ENCODE results near the gene TNFRSF8. TPM values are rescaled to one million over a fixed set of nuclear protein-coding genes. Genes with fewer than 3 reads are reported as not detected.
A peak's percentile ranks its signal among the peaks of the same experiment; 100 is the strongest.

Gene TNFRSF8
- total RNA-seq, 2 donors from 2014 or later, result 3.0 to 6.0 TPM

DNA sequence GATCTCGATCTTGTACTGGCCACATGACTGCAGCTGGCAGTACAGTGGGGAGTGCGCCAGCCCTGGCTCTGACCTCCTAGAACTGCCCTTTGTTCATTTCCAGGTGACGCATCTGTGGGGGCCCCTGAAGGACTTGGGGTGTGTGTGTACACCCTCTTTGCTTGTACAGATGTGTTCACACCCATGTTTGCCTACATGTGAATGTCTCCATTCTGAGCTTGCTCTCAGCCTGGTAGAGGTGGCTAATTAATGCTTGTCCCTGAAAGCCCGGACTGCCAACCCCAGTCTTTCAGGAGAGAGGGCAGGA is 123.5 kb downstream of the TNFRSF8 start:
- no peak overlapping the region for H3K4me3 ChIP-seq
- peaks cover 4% of the 10 kb centered on the region for H3K36me3 ChIP-seq
- H3K9me3 ChIP-seq, result no peaks in the 10 kb centered on the region
- TF ChIP-seq, protein P1, sequence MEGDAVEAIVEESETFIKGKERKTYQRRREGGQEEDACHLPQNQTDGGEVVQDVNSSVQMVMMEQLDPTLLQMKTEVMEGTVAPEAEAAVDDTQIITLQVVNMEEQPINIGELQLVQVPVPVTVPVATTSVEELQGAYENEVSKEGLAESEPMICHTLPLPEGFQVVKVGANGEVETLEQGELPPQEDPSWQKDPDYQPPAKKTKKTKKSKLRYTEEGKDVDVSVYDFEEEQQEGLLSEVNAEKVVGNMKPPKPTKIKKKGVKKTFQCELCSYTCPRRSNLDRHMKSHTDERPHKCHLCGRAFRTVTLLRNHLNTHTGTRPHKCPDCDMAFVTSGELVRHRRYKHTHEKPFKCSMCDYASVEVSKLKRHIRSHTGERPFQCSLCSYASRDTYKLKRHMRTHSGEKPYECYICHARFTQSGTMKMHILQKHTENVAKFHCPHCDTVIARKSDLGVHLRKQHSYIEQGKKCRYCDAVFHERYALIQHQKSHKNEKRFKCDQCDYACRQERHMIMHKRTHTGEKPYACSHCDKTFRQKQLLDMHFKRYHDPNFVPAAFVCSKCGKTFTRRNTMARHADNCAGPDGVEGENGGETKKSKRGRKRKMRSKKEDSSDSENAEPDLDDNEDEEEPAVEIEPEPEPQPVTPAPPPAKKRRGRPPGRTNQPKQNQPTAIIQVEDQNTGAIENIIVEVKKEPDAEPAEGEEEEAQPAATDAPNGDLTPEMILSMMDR (IDR thresholded peaks at IDR 0.05), result no peak
- peaks cover 0 to 73% of the 10 kb centered on the region in 2 donors for H3K4me1 ChIP-seq
- peak overlapping the region in 1 of 2 donors; percentile 79 for H3K27ac ChIP-seq
- no peak for DNase-seq (ENCODE audit: low spot score)
- H3K27me3 ChIP-seq, result no peaks in the 10 kb centered on the region

DNA sequence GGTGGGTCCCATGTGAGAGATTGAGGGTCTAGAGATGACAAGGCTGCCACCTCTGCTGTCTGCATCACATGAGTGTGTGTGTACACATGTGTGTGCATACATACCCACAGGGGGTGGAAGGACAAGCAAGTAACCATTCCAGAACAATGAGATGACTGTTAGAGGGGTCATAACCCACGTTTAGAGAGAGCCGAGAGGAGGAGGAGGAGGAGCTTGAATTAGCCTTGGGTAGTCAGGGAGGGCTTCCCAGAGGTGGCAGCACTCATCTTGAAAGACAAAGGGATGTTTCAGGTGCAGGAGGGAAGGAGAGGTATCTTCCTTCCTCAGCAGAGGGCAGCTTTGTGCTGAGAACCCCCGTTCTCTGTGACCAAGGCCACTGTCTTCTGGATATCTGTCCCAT is 125.0 kb downstream of the TNFRSF8 start:
- Histone ChIP-seq H3K4me3 (no peak overlapping the region), H3K4me1 (peaks cover 0 to 58% of the 10 kb centered on the region in 2 donors), H3K9me3 (no peaks in the 10 kb centered on the region), H3K36me3 (peaks cover 16% of the 10 kb centered on the region), H3K27ac (no peak overlapping the region), H3K27me3 (no peaks in the 10 kb centered on the region)
- DNase-seq (ENCODE audit: low spot score), result no peak
- TF ChIP-seq, protein P1 (IDR thresholded peaks at IDR 0.05), result no peak

- Histone ChIP-seq H3K36me3 (peaks cover 21% of the 10 kb centered on the region), H3K27ac (no peak overlapping the region), H3K9me3 (no peaks in the 10 kb centered on the region), H3K4me1 (peaks cover 0 to 53% of the 10 kb centered on the region in 2 donors), H3K4me3 (no peak overlapping the region), H3K27me3 (no peaks in the 10 kb centered on the region)
- no peak for DNase-seq (ENCODE audit: low spot score)
- TF ChIP-seq, protein P1 (IDR thresholded peaks at IDR 0.05), result no peak
Measured at GRCh38 chr1:12188657-12189327, 125.7 kb downstream of the TNFRSF8 start.

DNA sequence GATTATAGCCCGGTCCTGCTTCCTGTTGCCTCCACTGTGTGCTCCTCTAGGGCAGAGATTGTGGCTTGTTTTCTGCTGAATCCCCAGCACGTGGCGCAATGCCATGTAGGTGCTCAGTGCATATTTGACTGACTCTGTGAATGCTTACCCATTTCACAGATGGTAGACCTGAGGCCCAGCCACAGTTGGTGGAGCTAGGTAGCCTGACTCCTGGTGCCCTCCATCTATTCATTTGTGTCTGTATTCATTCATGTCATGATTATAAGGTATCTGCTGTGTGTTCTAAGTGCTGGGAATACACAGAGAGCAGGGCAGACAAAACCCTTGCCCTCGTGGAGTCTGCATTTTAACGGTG is 126.2 kb downstream of the TNFRSF8 start:
- Histone ChIP-seq H3K4me3 (no peak overlapping the region), H3K27ac (no peak overlapping the region), H3K36me3 (peaks cover 26% of the 10 kb centered on the region), H3K27me3 (no peaks in the 10 kb centered on the region), H3K9me3 (no peaks in the 10 kb centered on the region), H3K4me1 (peaks cover 0 to 48% of the 10 kb centered on the region in 2 donors)
- DNase-seq (ENCODE audit: low spot score), result no peak
- TF ChIP-seq, protein P1 (IDR thresholded peaks at IDR 0.05), result no peak

DNA sequence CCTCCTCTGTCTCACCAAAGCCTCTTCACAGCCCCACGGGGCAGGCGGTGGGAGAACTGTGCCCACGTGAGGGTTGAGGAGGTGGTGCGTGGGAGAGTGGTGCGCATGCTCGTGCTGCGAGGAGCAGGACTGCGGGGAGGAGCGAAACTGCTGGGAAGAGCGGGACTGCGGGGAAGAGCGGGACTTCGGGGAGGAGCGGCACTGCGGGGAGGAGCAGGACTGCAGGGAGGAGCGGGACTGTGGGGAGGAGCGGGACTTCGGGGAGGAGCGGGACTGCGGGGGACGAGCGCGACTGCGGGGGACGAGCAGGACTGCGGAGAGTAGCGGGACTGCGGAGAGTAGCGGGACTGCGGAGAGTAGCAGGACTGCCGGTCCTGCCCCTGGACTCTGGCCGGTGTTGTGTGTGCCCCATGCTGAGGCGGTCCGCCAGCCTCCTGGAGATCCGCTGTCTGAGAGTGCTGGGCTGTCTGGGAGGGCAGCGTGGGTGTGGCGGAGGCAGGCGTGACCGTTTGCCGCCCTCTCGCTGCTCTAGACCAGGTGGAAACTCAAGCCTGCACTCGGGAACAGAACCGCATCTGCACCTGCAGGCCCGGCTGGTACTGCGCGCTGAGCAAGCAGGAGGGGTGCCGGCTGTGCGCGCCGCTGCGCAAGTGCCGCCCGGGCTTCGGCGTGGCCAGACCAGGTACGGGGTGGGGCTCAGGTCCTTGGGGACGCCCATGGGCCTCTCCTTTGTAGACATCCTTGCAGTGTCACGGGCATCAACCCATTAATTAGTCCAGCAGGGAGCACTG is 128.3 kb downstream of the TNFRSF8 start:
- H3K27ac ChIP-seq, result no peak overlapping the region
- no peak overlapping the region for H3K4me3 ChIP-seq
- peaks cover 30% of the 10 kb centered on the region for H3K36me3 ChIP-seq
- H3K27me3 ChIP-seq, result no peaks in the 10 kb centered on the region
- H3K4me1 ChIP-seq, result peaks cover 0 to 26% of the 10 kb centered on the region in 2 donors
- no peak for DNase-seq (ENCODE audit: low spot score)
- TF ChIP-seq, protein P1 (IDR thresholded peaks at IDR 0.05), result no peak
- H3K9me3 ChIP-seq, result no peaks in the 10 kb centered on the region

Small RNA genes lying within 50 kb of the gene (microRNA-seq; reads per million reads assigned to microRNA genes)
- gene MIR4632 (ENCODE audit: borderline number of aligned reads in 2 of 2, borderline replicate concordance in 1 of 2) (0 to 0.71 reads per million in 2 donors), gene MIR6729 (ENCODE audit: borderline number of aligned reads in 2 of 2, borderline replicate concordance in 1 of 2) (0 to 0.71 reads per million in 2 donors), gene MIR7846 (ENCODE audit: borderline number of aligned reads in 2 of 2, borderline replicate concordance in 1 of 2) (0 to 1.4 reads per million in 2 donors)

Other genes starting within 250 kb of the TNFRSF8 start
- over 10,000 TPM; 98,870 to 132,613 TPM for gene NPPA, start 215.5 kb upstream of the TNFRSF8 start, total RNA-seq
- over 10,000 TPM in 1 of 2 donors, 1,000 to 10,000 TPM in 1; 1,081 to 10,488 TPM for gene NPPB, start 204.4 kb upstream of the TNFRSF8 start, total RNA-seq
- 10 to 100 TPM; 70.8 to 73.2 TPM for gene KIAA2013, start 136.9 kb upstream of the TNFRSF8 start, total RNA-seq
- 10 to 100 TPM; 56.1 to 58.1 TPM for gene PLOD1, start 128.6 kb upstream of the TNFRSF8 start, total RNA-seq
- gene MFN2, start 82.9 kb upstream of the TNFRSF8 start, total RNA-seq, result 100 to 1,000 TPM; 367 to 466 TPM
- gene MIIP, start 43.8 kb upstream of the TNFRSF8 start, total RNA-seq, result 10 to 100 TPM; 19.1 to 31.0 TPM
- gene TNFRSF1B, start 103.7 kb downstream of the TNFRSF8 start, total RNA-seq, result 10 to 100 TPM; 17.0 to 25.6 TPM
- gene VPS13D, start 166.7 kb downstream of the TNFRSF8 start, total RNA-seq, result 10 to 100 TPM; 48.1 to 65.2 TPM